H9 (cell line): Measurements from ENCODE around the gene PITPNB. TPM values are rescaled to one million over a fixed set of nuclear protein-coding genes. Genes with fewer than 3 reads are reported as not detected.

Experiments used
- DNase-seq: peaks from one replicate; pipeline ENCODE4 v3.0.0-alpha.2; 2017
- H2AFZ ChIP-seq: one replicate; pipeline ENCODE4 v1.6.1; 2013; ENCODE audit warnings: mild to moderate bottlenecking, low read length, control low read depth, moderate library complexity
- H2AK5ac ChIP-seq: 2 replicates; pipeline ENCODE4 v1.6.1; 2013; ENCODE audit warnings: low read length, control low read depth, mixed read lengths; ENCODE audit not compliant: insufficient read length
- H2BK120ac ChIP-seq: one replicate; pipeline ENCODE4 v1.6.1; 2013; ENCODE audit warnings: low read depth, mild to moderate bottlenecking, low read length, control low read depth, inconsistent platforms; ENCODE audit not compliant: poor library complexity, severe bottlenecking
- H2BK12ac ChIP-seq: 2 replicates; pipeline ENCODE4 v1.6.1; 2013; ENCODE audit warnings: low read length, control low read depth, mixed read lengths, low read depth; ENCODE audit not compliant: insufficient read length
- H2BK15ac ChIP-seq: 2 replicates; pipeline ENCODE4 v1.6.1; 2013; ENCODE audit warnings: low read depth, low read length, control low read depth
- H2BK20ac ChIP-seq: one replicate; pipeline ENCODE4 v1.6.1; 2013; ENCODE audit warnings: low read depth, mild to moderate bottlenecking, low read length, control low read depth, inconsistent platforms; ENCODE audit not compliant: poor library complexity, severe bottlenecking
- H2BK5ac ChIP-seq: 2 replicates; pipeline ENCODE4 v1.6.1; 2013; ENCODE audit warnings: low read length, control low read depth, mixed read lengths; ENCODE audit not compliant: insufficient read length
- H3K14ac ChIP-seq: 2 replicates; pipeline ENCODE4 v1.6.1; 2013; ENCODE audit warnings: low read length, control low read depth; ENCODE audit not compliant: insufficient read depth
- H3K18ac ChIP-seq: 2 replicates; pipeline ENCODE4 v1.6.1; 2013; ENCODE audit warnings: low read depth, mild to moderate bottlenecking, mixed read lengths, low read length, control low read depth; ENCODE audit not compliant: insufficient read length
- H3K23ac ChIP-seq: 2 replicates; pipeline ENCODE4 v1.6.1; 2013; ENCODE audit warnings: low read length, control low read depth, mixed read lengths, low read depth; ENCODE audit not compliant: insufficient read length
- H3K23me2 ChIP-seq: 2 replicates; pipeline ENCODE4 v1.6.1; 2013; ENCODE audit warnings: low read depth, mild to moderate bottlenecking, mixed read lengths, low read length, control low read depth; ENCODE audit not compliant: insufficient read length, poor library complexity, severe bottlenecking
- H3K27ac ChIP-seq: 2 replicates; pipeline ENCODE4 v1.5.1; 2013; ENCODE audit warnings: low read length, control low read depth, mixed read lengths, low read depth; ENCODE audit not compliant: insufficient read length
- H3K27me3 ChIP-seq: 2 replicates; pipeline ENCODE4 v1.6.1; 2013; ENCODE audit warnings: low read length, control low read depth, inconsistent platforms; ENCODE audit not compliant: insufficient read depth
- H3K4ac ChIP-seq: 2 replicates; pipeline ENCODE4 v1.6.1; 2013; ENCODE audit warnings: low read depth, mild to moderate bottlenecking, control low read depth, inconsistent platforms, low read length, moderate library complexity
- H3K4me1 ChIP-seq: 2 replicates; pipeline ENCODE4 v1.6.1; 2013; ENCODE audit warnings: low read length, control low read depth, inconsistent platforms; ENCODE audit not compliant: insufficient read depth
- H3K4me2 ChIP-seq: 2 replicates; pipeline ENCODE4 v1.6.1; 2013; ENCODE audit warnings: low read length, control low read depth, mixed read lengths; ENCODE audit not compliant: insufficient read length, insufficient read depth
- H3K56ac ChIP-seq: 2 replicates; pipeline ENCODE4 v1.6.1; 2013; ENCODE audit warnings: low read depth, mild to moderate bottlenecking, mixed read lengths, low read length, control low read depth; ENCODE audit not compliant: insufficient read length
- H3K79me1 ChIP-seq: 2 replicates; pipeline ENCODE4 v1.6.1; 2013; ENCODE audit warnings: low read depth, mild to moderate bottlenecking, moderate library complexity, low read length, control low read depth, inconsistent platforms; ENCODE audit not compliant: insufficient read depth, poor library complexity, severe bottlenecking
- H3K79me2 ChIP-seq: 2 replicates; pipeline ENCODE4 v1.6.1; 2013; ENCODE audit warnings: low read length, control low read depth, inconsistent platforms; ENCODE audit not compliant: insufficient read depth
- H3K9ac ChIP-seq: 2 replicates; pipeline ENCODE4 v1.6.1; 2013; ENCODE audit warnings: low read length, control low read depth, mixed read lengths; ENCODE audit not compliant: insufficient read length; ENCODE audit errors: extremely low read depth
- H3K9me3 ChIP-seq: one replicate; pipeline ENCODE4 v1.6.1; 2013; ENCODE audit warnings: low read depth, low read length, inconsistent platforms; ENCODE audit not compliant: control insufficient read depth
- H3T11ph ChIP-seq: one replicate; pipeline ENCODE4 v1.6.1; 2013; ENCODE audit warnings: mild to moderate bottlenecking, low read length, control low read depth, inconsistent platforms
- H4K20me1 ChIP-seq: one replicate; pipeline ENCODE4 v1.6.1; 2013; ENCODE audit not compliant: control insufficient read depth, insufficient read length, insufficient read depth
- H4K5ac ChIP-seq: 2 replicates; pipeline ENCODE4 v1.6.1; 2013; ENCODE audit warnings: low read depth, mild to moderate bottlenecking, mixed read lengths, low read length, control low read depth; ENCODE audit not compliant: insufficient read length
- H4K8ac ChIP-seq: replicated peaks from 2 replicates; pipeline ENCODE4 v1.6.1; 2013; ENCODE audit warnings: low read length, control low read depth, mixed read lengths, low read depth; ENCODE audit not compliant: insufficient read length
- H4K91ac ChIP-seq: 2 replicates; pipeline ENCODE4 v1.6.1; 2013; ENCODE audit warnings: low read depth, mild to moderate bottlenecking, moderate library complexity, mixed read lengths, low read length, control low read depth; ENCODE audit not compliant: insufficient read length
- H3K27ac Mint-ChIP-seq, 3 experiments: 2 replicates in 2 of 3; 3 replicates in 1 of 3; pipeline ENCODE4 v1.8.0; 2020 to 2021; ENCODE audit warnings: mixed read lengths in 3 of 3, mild to moderate bottlenecking in 1 of 3, moderate library complexity in 1 of 3
- H3K27me3 Mint-ChIP-seq: 2 replicates; pipeline ENCODE4 v1.8.0; 2021; ENCODE audit warnings: low read depth, mild to moderate bottlenecking, moderate library complexity, mixed read lengths
- H3K36me3 Mint-ChIP-seq, 3 experiments: 2 replicates in 2 of 3; 3 replicates in 1 of 3; pipeline ENCODE4 v1.8.0; 2020 to 2021; ENCODE audit warnings: low read depth in 3 of 3, mixed read lengths in 3 of 3; ENCODE audit not compliant: insufficient read depth in 1 of 3
- H3K4me1 Mint-ChIP-seq, 2 experiments: 2 replicates each; pipeline ENCODE4 v1.8.0; 2020; ENCODE audit warnings: mixed read lengths in 2 of 2
- H3K4me3 Mint-ChIP-seq, 2 experiments: 2 replicates in 1 of 2; 3 replicates in 1 of 2; pipeline ENCODE4 v1.8.0; 2020 to 2021; ENCODE audit warnings: mild to moderate bottlenecking in 2 of 2, mixed read lengths in 2 of 2, moderate library complexity in 1 of 2
- H3K9me3 Mint-ChIP-seq, 2 experiments: 2 replicates in 1 of 2; 3 replicates in 1 of 2; pipeline ENCODE4 v1.8.0; 2020; ENCODE audit warnings: mild to moderate bottlenecking in 2 of 2, mixed read lengths in 2 of 2, moderate library complexity in 1 of 2
- WGBS: extraction: QIAGEN DNeasy Blood & Tissue Kit; methylation state at CpG from one replicate; pipeline ENCODE4 v1.1.7; 2013; ENCODE audit warnings: missing lambda C conversion rate, low lambda C conversion rate, mixed read lengths; ENCODE audit not compliant: insufficient read length; ENCODE audit errors: extremely low coverage; 5-methylcytosine and 5-hydroxymethylcytosine counted together
- total RNA-seq: library from RNA; stranded (reverse); gene quantifications from 2 replicates; pipeline ENCODE4 v1.2.1, GENCODE V29; 2021
- TF ChIP-seq, protein P1 (sequence below): fragments of 200-600 bp; sonication (generic); conservative IDR thresholded peaks from 3 replicates; pipeline ENCODE4 v1.8.0; 2021; ENCODE audit warnings: antibody characterized with exemption, mild to moderate bottlenecking

Gene PITPNB
- total RNA-seq, 1 experiment from 2014 or later = 106 TPM

DNA sequence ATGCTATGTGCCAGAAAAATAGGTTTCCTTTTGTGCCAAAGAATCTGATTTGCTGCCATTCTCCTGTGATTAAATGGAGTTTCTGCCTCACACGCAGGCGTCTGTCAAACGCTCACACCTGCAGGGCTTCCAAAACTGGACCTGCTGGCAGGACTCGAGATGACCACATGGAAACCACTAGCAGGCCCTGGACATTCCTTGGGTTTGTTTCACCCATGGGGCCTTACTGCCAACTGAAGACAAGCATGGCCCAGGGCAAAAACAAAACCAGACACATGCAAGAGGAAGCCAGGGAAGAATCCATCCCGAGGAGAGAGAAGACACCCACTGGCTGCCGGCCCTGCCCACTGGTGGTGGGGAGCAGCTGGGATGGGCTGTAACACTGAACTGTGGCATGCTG, 61.6 kb downstream of the PITPNB start:
- Histone ChIP-seq H3K27me3 (no peaks in the 10 kb centered on the region), H2AK5ac (no peak overlapping the region), H2AFZ (no peak overlapping the region), H3K4me2 (no peak overlapping the region), H4K5ac (no peak overlapping the region), H3T11ph (no peak overlapping the region), H2BK12ac (no peak overlapping the region), H3K14ac (no peak overlapping the region), H3K79me2 (no peaks in the 10 kb centered on the region), H4K91ac (no peak overlapping the region), H4K8ac (no peak overlapping the region), H3K18ac (no peak overlapping the region), H3K4me1 (peaks cover 5% of the 10 kb centered on the region; the same call in 1 of the 2 replicates), H3K56ac (no peak overlapping the region), H3K9ac (no peak overlapping the region), H3K27ac (no peak overlapping the region), H2BK120ac (no peak overlapping the region), H3K4ac (no peak overlapping the region), H4K20me1 (no peaks in the 10 kb centered on the region), H2BK5ac (no peak overlapping the region), H3K23me2 (no peaks in the 10 kb centered on the region), H3K79me1 (no peaks in the 10 kb centered on the region), H2BK15ac (no peak overlapping the region), H3K9me3 (no peaks in the 10 kb centered on the region), H3K23ac (no peak overlapping the region), H2BK20ac (no peak overlapping the region)
- Mint-ChIP-seq H3K9me3 (no peaks in the 10 kb centered on the region), H3K4me3 (no peak overlapping the region), H3K27me3 (no peaks in the 10 kb centered on the region), H3K4me1 (peaks cover 7 to 9% of the 10 kb centered on the region in 2 experiments), H3K27ac (no peak overlapping the region; a peak in 1 of 7 replicates), H3K36me3 (peaks cover 18 to 70% (median 53%) of the 10 kb centered on the region in 3 experiments; a peak in 6 of 7 replicates)
- WGBS = no CpG with 5 or more reads among the region's 6 CpGs
- no peak for DNase-seq
- TF ChIP-seq, protein P1, sequence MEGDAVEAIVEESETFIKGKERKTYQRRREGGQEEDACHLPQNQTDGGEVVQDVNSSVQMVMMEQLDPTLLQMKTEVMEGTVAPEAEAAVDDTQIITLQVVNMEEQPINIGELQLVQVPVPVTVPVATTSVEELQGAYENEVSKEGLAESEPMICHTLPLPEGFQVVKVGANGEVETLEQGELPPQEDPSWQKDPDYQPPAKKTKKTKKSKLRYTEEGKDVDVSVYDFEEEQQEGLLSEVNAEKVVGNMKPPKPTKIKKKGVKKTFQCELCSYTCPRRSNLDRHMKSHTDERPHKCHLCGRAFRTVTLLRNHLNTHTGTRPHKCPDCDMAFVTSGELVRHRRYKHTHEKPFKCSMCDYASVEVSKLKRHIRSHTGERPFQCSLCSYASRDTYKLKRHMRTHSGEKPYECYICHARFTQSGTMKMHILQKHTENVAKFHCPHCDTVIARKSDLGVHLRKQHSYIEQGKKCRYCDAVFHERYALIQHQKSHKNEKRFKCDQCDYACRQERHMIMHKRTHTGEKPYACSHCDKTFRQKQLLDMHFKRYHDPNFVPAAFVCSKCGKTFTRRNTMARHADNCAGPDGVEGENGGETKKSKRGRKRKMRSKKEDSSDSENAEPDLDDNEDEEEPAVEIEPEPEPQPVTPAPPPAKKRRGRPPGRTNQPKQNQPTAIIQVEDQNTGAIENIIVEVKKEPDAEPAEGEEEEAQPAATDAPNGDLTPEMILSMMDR = no peak
